DND-41 (cell line): ENCODE results near the gene GTF2IRD1.

Experiments used
- ATAC-seq: fragments of 200-7000 bp; cut with Tn5 transposase; 3 replicates; pipeline ENCODE4 v1.9.1; 2021; ENCODE audit warnings: low read depth; ENCODE audit not compliant: insufficient read depth
- DNase-seq: peaks from one replicate; pipeline ENCODE4 v3.0.0-alpha.2; 2020
- H2AFZ ChIP-seq: 2 replicates; pipeline ENCODE4 v1.6.0; 2012; ENCODE audit warnings: low read depth, low read length
- H3K27ac ChIP-seq: 2 replicates; pipeline ENCODE4 v1.5.1; 2012; ENCODE audit warnings: low read length, inconsistent platforms
- H3K27me3 ChIP-seq: fragments of 200-600 bp; sonication (generic); 2 replicates; pipeline ENCODE4 v1.6.0; 2012; ENCODE audit warnings: low read length, mild to moderate bottlenecking, inconsistent platforms; ENCODE audit not compliant: insufficient read depth, poor library complexity
- H3K36me3 ChIP-seq: 2 replicates; pipeline ENCODE4 v1.5.1; 2012; ENCODE audit warnings: low read length, inconsistent platforms; ENCODE audit not compliant: insufficient read depth
- H3K4me1 ChIP-seq: 2 replicates; pipeline ENCODE4 v1.5.1; 2012; ENCODE audit warnings: mild to moderate bottlenecking, low read length; ENCODE audit not compliant: insufficient read depth
- H3K4me2 ChIP-seq: 2 replicates; pipeline ENCODE4 v1.6.0; 2012; ENCODE audit warnings: mild to moderate bottlenecking, moderate library complexity, low read length, inconsistent platforms; ENCODE audit not compliant: insufficient read depth
- H3K4me3 ChIP-seq, 2 experiments: fragments of 200-600 bp in 1 of 2; shearing (Covaris generic) in 1 of 2; 2 replicates each; pipeline ENCODE4 v1.5.1; 2012 to 2016; ENCODE audit warnings: inconsistent platforms in 2 of 2, low read length in 2 of 2, mild to moderate bottlenecking in 2 of 2, low read depth in 1 of 2, moderate library complexity in 1 of 2
- H3K79me2 ChIP-seq: 2 replicates; pipeline ENCODE4 v1.6.0; 2012; ENCODE audit warnings: low read length, inconsistent platforms; ENCODE audit not compliant: insufficient read depth
- H3K9ac ChIP-seq: 2 replicates; pipeline ENCODE4 v1.6.0; 2012; ENCODE audit warnings: low read depth, mild to moderate bottlenecking, inconsistent platforms, low read length, moderate library complexity
- H3K9me3 ChIP-seq: 2 replicates; pipeline ENCODE4 v1.5.1; 2012; ENCODE audit warnings: low read length, moderate library complexity, mild to moderate bottlenecking, inconsistent platforms; ENCODE audit not compliant: insufficient read depth, severe bottlenecking
- H4K20me1 ChIP-seq: 2 replicates; pipeline ENCODE4 v1.6.0; 2012; ENCODE audit warnings: low read length; ENCODE audit not compliant: insufficient read depth
- EZH2 ChIP-seq: IDR thresholded peaks from 3 replicates; pipeline ENCODE4 v1.6.1; 2012; ENCODE audit warnings: borderline replicate concordance, low read depth, mild to moderate bottlenecking, moderate library complexity, low read length, inconsistent platforms; ENCODE audit not compliant: severe bottlenecking
- TF ChIP-seq, protein P1 (sequence below): IDR thresholded peaks from 2 replicates; pipeline ENCODE4 v1.5.1; 2012; ENCODE audit warnings: borderline replicate concordance, low read length, moderate library complexity, mild to moderate bottlenecking; ENCODE audit not compliant: poor library complexity, severe bottlenecking; ENCODE audit errors: extremely low read depth

GTF2IRD1 gene

DNA sequence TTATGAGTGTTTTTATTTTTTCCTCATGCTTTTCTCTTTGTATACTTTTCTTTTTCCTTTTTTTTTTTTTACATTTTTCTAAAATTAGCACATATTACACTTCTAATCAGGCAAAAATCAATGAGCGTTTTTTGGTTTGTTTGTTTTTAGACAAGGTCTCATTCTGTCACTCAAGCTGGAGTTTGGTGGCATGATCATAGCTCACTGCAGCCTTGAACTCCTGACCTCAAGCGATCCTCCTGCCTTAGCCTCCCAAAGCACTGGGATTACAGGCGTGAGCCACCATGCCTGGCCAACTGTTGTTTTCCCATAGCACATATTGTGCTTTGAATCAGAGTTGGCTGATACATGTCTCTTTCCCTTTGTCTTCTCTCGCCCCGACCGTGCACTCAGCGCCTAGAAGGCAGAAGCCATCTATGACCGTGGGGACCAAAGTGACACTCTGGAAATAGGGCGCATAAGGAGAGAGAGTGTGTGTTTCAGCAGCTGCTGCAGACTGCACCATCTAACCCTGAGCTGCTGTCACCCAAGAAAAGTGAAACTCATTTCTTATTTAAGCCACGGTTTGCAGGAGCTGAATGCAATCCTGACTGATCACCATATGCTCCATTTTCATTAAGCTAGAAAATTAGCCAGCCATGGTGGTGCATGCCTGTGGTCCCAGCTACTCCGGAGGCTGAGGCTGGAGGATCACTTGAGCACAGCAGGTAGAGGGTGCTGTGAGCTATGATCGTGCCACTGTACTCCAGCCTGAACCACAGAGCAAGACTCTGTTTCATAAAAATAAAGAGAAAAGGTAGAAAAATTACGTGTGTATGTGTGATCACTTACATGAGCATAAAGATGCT is 162.5 kb downstream of the GTF2IRD1 start:
- Histone ChIP-seq H3K27me3 (no peaks in the 10 kb centered on the region), H3K36me3 (no peaks in the 10 kb centered on the region), H3K9me3 (no peaks in the 10 kb centered on the region), H3K79me2 (no peaks in the 10 kb centered on the region), H3K27ac (peak overlapping the region; percentile 4; the same call in 1 of the 2 replicates), H2AFZ (no peak overlapping the region), H3K4me3 (no peak overlapping the region), H4K20me1 (no peaks in the 10 kb centered on the region), H3K9ac (no peak overlapping the region), H3K4me1 (peaks cover 26% of the 10 kb centered on the region), H3K4me2 (no peak overlapping the region)
- ATAC-seq (0 out of 3 replicates have a peak, but pooled peaks have one; percentile 10), DNase-seq (peak; percentile 14)
- TF ChIP-seq, protein P1, sequence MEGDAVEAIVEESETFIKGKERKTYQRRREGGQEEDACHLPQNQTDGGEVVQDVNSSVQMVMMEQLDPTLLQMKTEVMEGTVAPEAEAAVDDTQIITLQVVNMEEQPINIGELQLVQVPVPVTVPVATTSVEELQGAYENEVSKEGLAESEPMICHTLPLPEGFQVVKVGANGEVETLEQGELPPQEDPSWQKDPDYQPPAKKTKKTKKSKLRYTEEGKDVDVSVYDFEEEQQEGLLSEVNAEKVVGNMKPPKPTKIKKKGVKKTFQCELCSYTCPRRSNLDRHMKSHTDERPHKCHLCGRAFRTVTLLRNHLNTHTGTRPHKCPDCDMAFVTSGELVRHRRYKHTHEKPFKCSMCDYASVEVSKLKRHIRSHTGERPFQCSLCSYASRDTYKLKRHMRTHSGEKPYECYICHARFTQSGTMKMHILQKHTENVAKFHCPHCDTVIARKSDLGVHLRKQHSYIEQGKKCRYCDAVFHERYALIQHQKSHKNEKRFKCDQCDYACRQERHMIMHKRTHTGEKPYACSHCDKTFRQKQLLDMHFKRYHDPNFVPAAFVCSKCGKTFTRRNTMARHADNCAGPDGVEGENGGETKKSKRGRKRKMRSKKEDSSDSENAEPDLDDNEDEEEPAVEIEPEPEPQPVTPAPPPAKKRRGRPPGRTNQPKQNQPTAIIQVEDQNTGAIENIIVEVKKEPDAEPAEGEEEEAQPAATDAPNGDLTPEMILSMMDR: peak; percentile 36
- no peak for TF ChIP-seq EZH2

DNA sequence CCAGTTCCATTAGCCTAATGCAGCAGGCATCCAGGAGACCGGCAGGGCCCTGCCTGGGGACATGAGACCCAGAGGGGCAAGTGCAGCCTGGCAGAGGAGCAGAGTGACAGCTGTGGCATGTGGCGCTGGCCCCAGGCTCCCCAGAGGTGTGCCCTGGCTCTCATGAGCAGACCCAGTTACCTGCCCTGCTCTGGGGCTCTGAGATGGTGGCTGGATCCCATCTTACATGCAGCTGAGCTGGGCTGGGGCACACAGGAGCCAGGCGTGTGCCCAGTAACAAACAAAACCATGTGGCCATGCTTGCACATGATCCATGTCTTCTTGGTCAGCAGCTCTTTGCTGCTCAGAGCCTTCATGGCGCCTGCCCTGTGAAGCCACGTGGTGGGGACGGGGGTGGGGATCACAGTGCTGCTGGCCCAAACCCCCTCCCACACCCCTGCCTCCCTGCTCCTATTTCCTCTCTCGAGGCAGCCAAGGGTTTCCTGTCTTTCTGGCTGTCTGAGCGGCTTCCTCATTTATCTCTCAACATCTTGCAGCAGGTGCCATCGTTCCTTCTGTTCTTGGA is 163.6 kb downstream of the GTF2IRD1 start:
- H2AFZ ChIP-seq: peak overlapping the region; percentile 88
- peak overlapping the region; percentile 59 for H3K4me2 ChIP-seq
- H3K79me2 ChIP-seq: no peaks in the 10 kb centered on the region
- H3K36me3 ChIP-seq: no peaks in the 10 kb centered on the region
- H3K27ac ChIP-seq: peak overlapping the region; percentile 85
- peak overlapping the region in 1 of 2 experiments; percentile 42; a peak in 2 of 4 replicates for H3K4me3 ChIP-seq
- no peaks in the 10 kb centered on the region for H3K27me3 ChIP-seq
- H3K4me1 ChIP-seq: peaks cover 26% of the 10 kb centered on the region
- H3K9me3 ChIP-seq: no peaks in the 10 kb centered on the region
- DNase-seq (peak; percentile 84), ATAC-seq (peak; percentile 91)
- H3K9ac ChIP-seq: peak overlapping the region; percentile 48
- no peaks in the 10 kb centered on the region for H4K20me1 ChIP-seq
- TF ChIP-seq, protein P1: no peak
- TF ChIP-seq EZH2: no peak

DNA sequence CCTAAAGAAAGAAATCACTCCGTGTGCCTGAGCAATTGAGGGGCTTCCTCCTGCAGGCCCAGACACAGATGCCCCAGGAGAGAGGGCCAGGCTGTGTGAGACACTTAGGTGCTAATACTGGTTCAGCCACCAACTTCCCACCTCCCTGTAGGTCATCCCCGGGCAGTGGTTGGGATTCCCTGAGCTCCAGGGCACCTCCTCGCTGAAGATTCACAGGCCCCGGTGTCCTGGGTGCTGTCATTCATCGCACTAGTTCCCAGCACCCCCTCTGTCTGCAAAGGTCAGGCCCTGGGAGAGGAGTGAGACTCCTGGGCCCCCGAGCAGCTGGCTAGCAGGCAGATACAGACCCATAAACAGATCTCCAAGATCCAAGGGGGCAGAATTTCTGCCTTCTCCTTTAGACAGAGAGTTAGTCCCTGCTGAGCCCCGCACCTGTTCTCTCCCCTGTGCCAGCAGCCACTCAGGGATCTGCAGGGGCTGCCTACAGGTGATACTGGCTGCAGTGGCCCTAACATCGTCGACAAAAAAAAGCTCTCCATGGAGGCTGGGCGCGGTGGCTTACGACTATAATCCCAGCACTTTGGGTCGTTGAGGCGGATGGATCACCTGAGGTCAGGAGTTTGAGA is 165.6 kb downstream of the GTF2IRD1 start:
- ATAC-seq (no peak), DNase-seq (no peak)
- Histone ChIP-seq H3K27ac (no peak overlapping the region), H3K79me2 (no peaks in the 10 kb centered on the region), H4K20me1 (no peaks in the 10 kb centered on the region), H3K9ac (no peak overlapping the region), H3K27me3 (no peaks in the 10 kb centered on the region), H3K4me3 (no peak overlapping the region), H3K4me2 (no peak overlapping the region), H3K36me3 (no peaks in the 10 kb centered on the region), H3K9me3 (no peaks in the 10 kb centered on the region), H3K4me1 (peaks cover 26% of the 10 kb centered on the region), H2AFZ (no peak overlapping the region)
- no peak for TF ChIP-seq EZH2
- TF ChIP-seq, protein P1: no peak
